Measurements from ENCODE around the gene FGD4.

- no peak for TF ChIP-seq CTCF (conservative IDR thresholded peaks at IDR 0.05 in 1 of 2, IDR thresholded peaks at IDR 0.05 in 1 of 2; ENCODE audit: extremely low read depth in 1 of 2, insufficient read depth in 1 of 2, low read depth in 1 of 2, low read length in 2 of 2)
- no peak for TF ChIP-seq EZH2 (IDR thresholded peaks at IDR 0.05; ENCODE audit: borderline replicate concordance, low read length)
These were observed 79.7 kb downstream of the FGD4 start for GRCh38 chr12:32478858-32479725.
